ENCODE measurements around the gene TENM4.
"Not testable (repeated sequence)": the region's sequence is repeated elsewhere in the genome, so short reads cannot be mapped to it uniquely, and the experiment has no call there.

The TENM4 gene

DNA sequence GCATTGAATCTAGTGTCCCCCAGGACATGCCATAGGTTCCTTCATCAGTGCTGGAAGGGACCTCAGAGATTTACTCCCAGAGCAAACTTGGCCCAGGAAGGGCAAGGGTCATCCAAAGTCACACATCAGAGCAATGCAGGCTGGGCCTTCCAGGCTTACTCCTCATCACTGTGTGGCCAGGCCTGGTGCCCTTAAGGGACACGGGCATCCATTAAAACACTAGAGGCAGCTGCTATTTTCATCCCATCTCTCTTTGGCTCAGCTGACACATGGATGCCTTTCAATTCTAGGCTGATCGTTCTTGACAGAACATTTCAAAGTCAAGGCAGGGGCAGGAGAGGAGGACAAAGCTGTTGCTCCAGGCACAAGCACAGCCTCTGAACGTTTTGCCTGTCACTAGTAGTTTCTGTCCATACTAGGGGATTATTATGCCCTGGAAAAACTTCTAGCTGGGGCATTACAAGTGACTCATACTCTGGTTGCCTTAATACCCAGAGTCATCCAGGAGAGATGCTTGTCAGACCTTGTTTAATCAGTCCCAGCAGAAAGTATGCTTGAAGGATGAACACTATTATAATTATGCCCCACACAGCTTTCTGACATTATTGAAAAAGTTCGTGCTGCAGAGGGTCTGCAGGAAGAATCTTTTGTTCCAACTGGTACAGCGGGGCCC lies 240.3 kb downstream of the TENM4 start:
- no peak for DNase-seq

GRCh38 chr11:79199729-79200354 lies 241.0 kb downstream of the TENM4 start:
- no peak for DNase-seq

DNA sequence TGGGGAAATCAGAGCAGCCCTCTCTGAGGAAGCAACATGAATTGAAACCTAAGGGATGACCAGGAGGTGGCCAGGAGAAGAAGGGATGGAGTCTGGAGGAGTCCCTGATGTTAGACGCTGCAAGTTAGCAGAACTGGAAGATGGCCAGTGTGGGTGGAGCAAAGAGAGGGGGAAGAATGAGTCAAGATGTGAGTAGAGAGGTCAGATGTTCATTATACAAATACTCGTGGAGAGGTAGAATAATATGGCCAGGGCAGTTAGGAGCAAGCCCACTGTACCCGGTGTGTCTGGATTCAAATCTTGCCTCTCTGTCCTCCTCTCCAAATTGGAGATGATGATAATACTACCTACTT lies 242.0 kb downstream of the TENM4 start:
- DNase-seq, result no peak

GRCh38 chr11:79198203-79198897 lies 242.5 kb downstream of the TENM4 start:
- DNase-seq, result no peak

- no peak for DNase-seq
Observed at GRCh38 chr11:79196950-79197349, 243.9 kb downstream of the TENM4 start.

- no peak for DNase-seq
Observed at GRCh38 chr11:79195209-79195608, 245.6 kb downstream of the TENM4 start.

DNA sequence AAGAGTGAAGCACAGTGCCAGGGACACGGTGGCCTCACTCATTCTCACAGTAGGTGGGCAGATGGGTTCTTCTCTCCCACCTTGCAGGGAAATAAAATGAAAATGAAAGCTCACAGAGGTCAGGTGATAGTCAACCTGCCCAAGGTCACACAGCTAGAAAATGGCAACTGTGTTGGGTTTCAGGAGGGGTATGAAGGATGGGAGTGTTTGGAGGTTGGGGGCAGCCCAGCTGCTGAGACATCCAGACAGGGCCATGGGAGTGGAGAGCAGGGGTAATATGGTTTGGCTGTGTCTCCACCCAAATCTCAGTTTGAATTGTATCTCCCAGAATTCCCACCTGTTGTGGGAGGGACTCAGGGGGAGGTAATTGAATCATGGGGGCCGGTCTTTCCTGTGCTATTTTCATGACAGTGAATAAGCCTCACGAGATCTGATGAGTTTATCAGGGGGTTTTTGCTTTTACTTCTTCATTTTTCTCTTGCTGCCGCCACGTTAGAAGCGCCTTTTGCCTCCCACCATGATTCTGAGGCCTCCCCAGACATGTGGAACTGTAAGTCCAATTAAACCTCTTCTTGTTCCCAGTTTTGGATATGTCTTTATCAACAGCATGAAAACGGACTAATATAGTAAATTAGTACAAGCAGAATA lies 247.0 kb downstream of the TENM4 start:
- DNase-seq, result no peak

GRCh38 chr11:79192836-79193235 lies 248.0 kb downstream of the TENM4 start:
- DNase-seq, result no peak

DNA sequence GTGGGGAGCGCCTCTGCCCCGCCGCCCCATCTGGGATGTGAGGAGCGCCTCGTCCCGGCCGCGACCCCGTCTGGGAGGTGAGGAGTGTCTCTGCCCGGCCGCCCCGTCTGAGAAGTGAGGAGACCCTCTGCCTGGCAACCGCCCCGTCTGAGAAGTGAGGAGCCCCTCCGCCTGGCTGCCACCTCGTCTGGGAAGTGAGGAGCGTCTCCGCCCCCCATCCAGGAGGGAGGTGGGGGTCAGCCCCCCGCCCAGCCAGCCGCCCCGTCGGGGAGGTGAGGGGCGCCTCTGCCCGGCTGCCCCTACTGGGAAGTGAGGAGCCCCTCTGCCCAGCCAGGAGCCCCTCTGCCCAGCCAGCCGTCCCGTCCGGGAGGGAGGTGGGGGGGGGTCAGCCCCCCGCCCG lies 249.1 kb downstream of the TENM4 start:
- DNase-seq, result not testable (repeated sequence)

DNA sequence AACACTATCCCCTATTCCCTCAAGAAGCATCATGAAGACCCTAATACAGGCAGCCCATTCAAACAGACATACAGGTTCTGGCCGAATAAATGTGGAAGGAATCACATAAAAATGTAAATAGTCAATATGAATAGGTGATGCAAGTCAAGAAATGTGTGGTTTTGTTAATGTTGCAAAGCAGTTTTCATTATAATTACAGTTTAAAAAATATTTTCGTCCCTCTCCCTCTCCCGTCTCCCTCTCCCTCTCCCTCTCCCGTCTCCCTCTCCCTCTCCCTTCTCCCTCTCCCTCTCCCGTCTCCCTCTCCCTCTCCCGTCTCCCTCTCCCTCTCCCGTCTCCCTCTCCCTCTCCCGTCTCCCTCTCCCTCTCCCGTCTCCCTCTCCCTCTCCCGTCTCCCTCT lies 250.3 kb downstream of the TENM4 start:
- DNase-seq, result not testable (repeated sequence)

DNA sequence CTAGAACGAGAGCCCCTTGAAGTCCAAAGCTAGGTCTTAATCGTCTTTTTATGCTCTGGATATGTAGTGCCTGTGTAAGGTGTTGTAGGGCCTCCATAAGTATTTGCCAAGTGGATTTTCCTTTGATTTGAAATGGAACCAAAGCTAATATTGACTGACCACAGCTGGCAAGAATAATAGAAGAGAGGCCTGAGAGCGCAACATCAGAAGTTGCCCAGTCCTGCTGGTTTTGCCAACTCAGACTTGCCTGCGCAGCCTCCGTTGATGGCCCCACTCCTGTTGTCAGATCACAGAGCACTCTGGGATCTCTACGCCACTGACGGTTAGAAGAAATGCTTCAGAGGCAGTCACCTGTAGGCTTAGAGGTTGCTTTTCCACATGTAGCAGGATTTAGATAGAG lies 251.2 kb downstream of the TENM4 start:
- no peak for DNase-seq

DNA sequence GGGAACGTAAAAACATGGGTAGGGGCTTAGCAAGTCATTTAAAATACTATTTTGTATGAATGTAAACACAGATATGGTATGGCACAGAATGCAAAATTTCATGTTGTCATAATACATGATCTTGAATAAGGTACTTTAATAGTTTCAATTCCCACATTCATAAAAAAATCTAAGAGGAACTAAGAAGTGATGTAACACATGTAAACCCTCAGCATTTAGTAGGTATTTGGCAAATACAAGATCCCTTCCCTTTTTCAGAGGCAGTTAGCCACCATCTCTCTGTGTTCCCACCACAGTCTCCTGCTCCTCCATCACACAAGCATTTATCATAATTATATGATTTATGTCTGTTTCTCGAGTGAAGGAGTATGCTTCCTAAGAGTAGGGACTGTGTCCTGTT lies 251.8 kb downstream of the TENM4 start:
- DNase-seq, result no peak

- DNase-seq, result no peak
Observed at GRCh38 chr11:79186669-79187068, 254.2 kb downstream of the TENM4 start.

DNA sequence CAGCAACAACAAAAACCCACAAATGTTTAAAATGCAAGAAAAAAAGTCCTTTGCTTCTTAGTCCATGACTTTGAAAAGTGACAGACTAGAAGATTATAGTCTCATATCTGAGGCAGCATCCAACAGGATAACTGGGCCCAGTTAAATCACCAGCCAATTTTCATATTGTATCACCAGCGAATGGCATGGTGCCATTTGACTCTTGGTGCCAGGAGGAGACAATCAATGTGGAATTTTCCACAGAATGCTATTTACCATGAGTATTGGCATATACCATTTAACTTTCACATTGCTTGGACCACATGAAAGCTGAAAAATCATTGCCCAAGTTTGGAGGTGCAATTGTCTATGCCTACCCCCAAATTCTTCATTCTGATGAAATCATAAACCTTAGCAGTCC lies 255.5 kb downstream of the TENM4 start:
- no peak for DNase-seq

DNA sequence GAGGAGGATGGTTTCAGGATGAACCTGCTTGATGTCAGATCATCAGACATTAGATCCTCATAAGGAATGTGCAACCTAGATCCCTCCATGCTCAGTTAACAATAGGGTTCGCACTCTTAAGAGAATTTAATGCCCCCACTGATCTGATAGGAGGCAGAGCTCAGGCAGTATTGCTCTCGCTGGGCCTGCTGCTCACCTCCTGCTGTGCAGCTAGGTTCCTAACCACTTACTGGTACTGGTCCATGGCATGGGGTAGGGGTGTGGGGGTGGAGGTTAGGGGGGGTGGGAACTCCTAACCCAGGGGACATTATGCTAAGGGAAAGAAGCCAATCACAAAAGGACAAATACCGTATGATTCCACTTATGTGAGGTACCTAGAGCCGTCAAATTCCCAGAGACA lies 256.5 kb downstream of the TENM4 start:
- DNase-seq, result no peak

- DNase-seq, result no peak
Observed at GRCh38 chr11:79182794-79183193, 258.0 kb downstream of the TENM4 start.

DNA sequence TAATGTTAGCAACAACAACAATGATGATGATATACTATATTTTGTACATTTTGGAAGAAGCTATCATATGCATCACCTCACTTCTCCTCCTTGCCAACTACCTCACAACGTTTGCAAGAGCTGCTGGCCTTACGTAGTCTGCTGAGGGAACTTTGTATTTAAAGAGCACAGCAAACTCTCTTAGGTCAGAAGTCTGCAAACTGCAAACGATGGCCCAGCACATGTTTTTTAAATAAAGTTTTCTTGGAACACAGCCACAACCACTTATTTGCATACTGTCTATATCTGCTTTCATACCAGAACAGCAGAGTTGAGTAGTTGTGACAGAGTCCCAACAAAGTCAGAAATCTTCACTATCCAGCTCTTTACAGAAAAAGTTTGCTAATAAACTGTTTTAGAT lies 261.7 kb downstream of the TENM4 start:
- DNase-seq, result no peak

DNA sequence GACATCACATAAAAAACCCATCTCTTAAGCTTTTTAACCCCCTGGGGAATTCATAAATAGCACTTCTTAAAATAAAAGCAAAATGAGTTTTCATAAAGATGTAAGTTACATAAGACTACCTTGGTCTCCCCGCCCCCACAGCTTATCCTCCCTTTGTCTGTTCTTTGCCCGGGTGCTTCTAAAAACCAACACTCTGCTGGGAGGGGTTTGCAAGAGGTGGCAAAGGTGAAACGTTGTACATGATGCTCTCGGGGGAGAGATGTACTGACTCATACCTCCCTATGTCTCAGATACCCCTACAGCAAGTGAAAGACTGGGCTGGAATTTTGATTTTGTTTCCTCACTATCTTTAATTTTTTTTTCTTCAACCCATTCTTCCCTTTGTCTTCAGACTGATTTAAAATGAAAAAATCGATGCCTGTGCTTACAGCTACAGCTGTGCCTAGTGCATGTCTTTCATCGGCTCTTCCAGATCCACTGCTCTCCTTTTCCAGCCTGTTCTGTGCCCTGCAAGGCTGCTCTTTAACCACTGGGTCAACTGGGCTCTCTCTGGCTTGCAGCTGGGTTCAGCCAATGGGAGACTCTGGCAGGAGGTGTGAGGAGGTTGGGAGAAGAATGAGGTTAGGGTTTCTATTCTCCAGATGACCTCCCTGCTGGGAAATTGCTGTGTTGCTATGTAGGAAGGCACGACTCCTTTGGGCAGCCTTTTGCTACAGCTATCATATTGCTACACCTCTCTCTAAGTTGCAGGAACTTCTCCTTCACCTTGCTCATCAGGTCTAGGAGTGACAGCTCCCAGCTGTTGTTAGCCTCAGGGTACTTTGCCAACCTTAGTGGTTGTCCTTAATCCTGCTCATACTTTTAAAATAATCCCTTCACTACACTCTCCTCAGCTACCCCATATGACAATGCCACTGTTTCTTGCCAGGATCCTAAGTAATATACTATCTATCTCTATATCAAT lies 266.5 kb downstream of the TENM4 start:
- DNase-seq, result no peak

GRCh38 chr11:79173615-79174014 lies 267.2 kb downstream of the TENM4 start:
- no peak for DNase-seq

DNA sequence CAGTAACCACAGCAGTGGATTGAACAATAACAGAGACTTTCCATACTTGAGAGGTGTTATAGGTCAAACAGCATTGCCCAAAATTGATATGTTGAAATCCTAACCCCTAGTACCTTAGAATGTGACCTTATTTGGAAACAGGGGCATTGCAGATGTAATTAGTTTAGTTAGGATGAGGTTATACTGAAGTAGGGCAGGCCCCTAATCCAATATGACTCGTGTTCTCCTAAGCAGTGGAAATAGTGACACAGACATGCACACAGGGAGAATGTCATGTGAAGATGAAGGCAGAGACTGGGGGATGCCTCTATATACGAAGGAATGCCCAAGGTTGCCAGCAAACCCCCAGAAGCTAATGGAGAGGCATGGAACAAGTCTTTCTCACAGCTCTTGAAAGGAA lies 270.5 kb downstream of the TENM4 start:
- no peak for DNase-seq

DNA sequence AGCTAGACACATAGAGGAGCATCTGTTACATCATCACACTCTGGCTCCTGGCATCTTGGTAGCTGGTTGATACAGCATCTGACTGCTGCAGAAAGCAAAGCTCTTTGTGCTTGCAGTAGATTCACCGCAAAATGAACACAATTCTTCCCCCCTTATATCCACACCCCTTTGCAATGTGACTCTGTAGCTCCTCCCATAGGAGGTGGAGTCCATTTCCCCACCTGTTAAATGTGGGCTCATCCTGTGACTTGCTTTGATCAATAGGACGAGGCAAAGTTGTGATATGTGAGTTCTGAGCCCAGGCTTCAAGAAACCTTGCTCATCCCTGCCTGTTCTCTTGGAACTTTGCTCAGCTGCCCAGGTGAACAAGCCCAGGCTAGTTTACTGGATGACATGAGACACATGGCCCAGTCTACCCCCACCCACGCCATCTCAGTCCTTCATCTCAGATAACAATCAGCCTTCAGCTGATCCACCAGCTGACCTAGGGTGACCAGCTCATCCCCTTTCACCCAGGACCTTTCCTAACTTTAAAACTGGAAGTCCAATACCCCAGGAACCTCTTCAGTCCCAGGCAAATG lies 272.2 kb downstream of the TENM4 start:
- no peak for DNase-seq

GRCh38 chr11:79167510-79168188 lies 273.2 kb downstream of the TENM4 start:
- no peak for DNase-seq

Measured in CD4-positive, alpha-beta T cell treated with Interleukin-6 for 4 hours (primary cell).